H1 (cell line): ENCODE data around the gene RMC1. TPM values are rescaled to one million over a fixed set of nuclear protein-coding genes. Genes with fewer than 3 reads are reported as not detected.

Experiments
- EP300 ChIP-seq, 2 experiments: IDR thresholded peaks; 1 replicate in 1 of 2; 2 replicates in 1 of 2; pipeline ENCODE4 v1.6.1; 2011 to 2012; ENCODE audit warnings: low read depth in 2 of 2, low read length in 2 of 2, mild to moderate bottlenecking in 2 of 2, borderline replicate concordance in 1 of 2, inconsistent platforms in 1 of 2, moderate library complexity in 1 of 2
- MAX ChIP-seq: IDR thresholded peaks from 2 replicates; pipeline ENCODE4 v1.6.1; 2012; ENCODE audit warnings: inconsistent platforms
- POU5F1 ChIP-seq: IDR thresholded peaks from 2 replicates; pipeline ENCODE4 v1.6.1; 2011; ENCODE audit warnings: low read depth, mild to moderate bottlenecking, low read length, moderate library complexity
- polyA plus RNA-seq, 7 experiments: library from polyadenylated mRNA; depleted of rRNA in 3 of 7; stranded (reverse) in 5 of 7; unstranded in 2 of 7; fragments of >200 nt in 5 of 7; fragments of 200-250 nt in 2 of 7; gene quantifications; 1 replicate in 5 of 7; 2 replicates in 1 of 7; 4 replicates in 1 of 7; pipeline versions ENCODE4 v1.2.1 to v1.2.3, GENCODE V29; 2011 to 2013; ENCODE audit warnings: missing spikeins in 2 of 7, mixed read lengths in 2 of 7
- total RNA-seq: library from RNA; stranded (reverse); fragmentation: NEBNext Ultra II Directional; extraction: Animal tissue kit (Norgen Biotek cat#: 25700); gene quantifications from 2 replicates; pipeline ENCODE4 v1.2.1, GENCODE V29; 2021

RMC1 gene
- total and polyA plus RNA-seq, 2 of the 8 experiments (the other 6 are each of a cell fraction or from before 2014, with no cell fraction given) = 16.4 to 20.1 TPM

GRCh38 chr18:23572570-23572969 is 69.3 kb downstream of the RMC1 start (continued):
- TF ChIP-seq MAX (no peak), POU5F1 (no peak), EP300 (IDR thresholded peaks at IDR 0.05; ENCODE audit: borderline replicate concordance in 1 of 2, low read depth in 2 of 2, low read length in 2 of 2) (no peak)
